Tibial nerve (tissue), 4 donors: ENCODE results near the gene ABCA13. TPM values are rescaled to one million over a fixed set of nuclear protein-coding genes. Genes with fewer than 3 reads are reported as not detected.

Source experiments
- DNase-seq, 2 donors: peaks; one replicate each; pipeline ENCODE4 v3.0.0-alpha.2; 2019; ENCODE audit warnings: low spot score in 2 of 2
- H3K27ac ChIP-seq, 4 donors: fragments of 200-600 bp; sonication (generic) in 3 of 4; one replicate each; pipeline ENCODE4 v1.5.1; 2017 to 2019; ENCODE audit warnings: mild to moderate bottlenecking in 1 of 4
- H3K27me3 ChIP-seq, 2 donors: fragments of 200-600 bp; sonication (generic) in 1 of 2; one replicate each; pipeline versions ENCODE4 v1.5.1 to v1.6.0; 2017 to 2019
- H3K36me3 ChIP-seq, 3 donors: fragments of 200-600 bp; sonication (generic); one replicate each; pipeline ENCODE4 v1.5.1; 2018 to 2019
- H3K4me1 ChIP-seq, 4 donors: fragments of 200-600 bp; sonication (generic) in 3 of 4; one replicate each; pipeline ENCODE4 v1.5.1; 2017 to 2019
- H3K4me3 ChIP-seq, 4 donors: fragments of 200-600 bp; sonication (generic) in 3 of 4; one replicate each; pipeline ENCODE4 v1.5.1; 2017 to 2019; ENCODE audit warnings: mild to moderate bottlenecking in 1 of 4, moderate library complexity in 1 of 4
- H3K9me3 ChIP-seq, 4 donors: fragments of 200-600 bp; sonication (generic) in 3 of 4; one replicate each; pipeline ENCODE4 v1.5.1; 2017 to 2019
- EP300 ChIP-seq, 2 donors: sonication (generic); formaldehyde crosslinking; IDR thresholded peaks; one replicate each; pipeline ENCODE4 v1.6.1; 2017; ENCODE audit warnings: antibody characterized with exemption in 2 of 2, mild to moderate bottlenecking in 1 of 2
- POLR2A ChIP-seq, 2 donors: fragments of 450-650 bp; IDR thresholded peaks; one replicate each; pipeline ENCODE4 v1.6.1; 2017; ENCODE audit warnings: antibody characterized with exemption in 2 of 2, mild to moderate bottlenecking in 2 of 2, moderate library complexity in 2 of 2
- WGBS, 2 donors: methylation state at CpG; one replicate each; pipeline ENCODE4 v1.1.5; 2018; 5-methylcytosine and 5-hydroxymethylcytosine counted together
- total RNA-seq, 4 donors: library from RNA; depleted of rRNA; stranded (reverse); fragments of >200 nt; gene quantifications; one replicate each; pipeline ENCODE4 v1.1.0, GENCODE V29; 2016
- TF ChIP-seq, protein P1 (sequence below), 5 experiments: fragments of 200-600 bp in 3 of 5; fragments of 450-650 bp in 2 of 5; sonication (generic) in 3 of 5; IDR thresholded peaks; one replicate each; pipeline ENCODE4 v1.5.1; 2016 to 2019; ENCODE audit warnings: antibody characterized with exemption in 5 of 5, mild to moderate bottlenecking in 3 of 5, moderate library complexity in 2 of 5

The ABCA13 gene
- total RNA-seq, 4 donors from 2014 or later, result 0.90 to 4.6 (median 3.6) TPM

DNA sequence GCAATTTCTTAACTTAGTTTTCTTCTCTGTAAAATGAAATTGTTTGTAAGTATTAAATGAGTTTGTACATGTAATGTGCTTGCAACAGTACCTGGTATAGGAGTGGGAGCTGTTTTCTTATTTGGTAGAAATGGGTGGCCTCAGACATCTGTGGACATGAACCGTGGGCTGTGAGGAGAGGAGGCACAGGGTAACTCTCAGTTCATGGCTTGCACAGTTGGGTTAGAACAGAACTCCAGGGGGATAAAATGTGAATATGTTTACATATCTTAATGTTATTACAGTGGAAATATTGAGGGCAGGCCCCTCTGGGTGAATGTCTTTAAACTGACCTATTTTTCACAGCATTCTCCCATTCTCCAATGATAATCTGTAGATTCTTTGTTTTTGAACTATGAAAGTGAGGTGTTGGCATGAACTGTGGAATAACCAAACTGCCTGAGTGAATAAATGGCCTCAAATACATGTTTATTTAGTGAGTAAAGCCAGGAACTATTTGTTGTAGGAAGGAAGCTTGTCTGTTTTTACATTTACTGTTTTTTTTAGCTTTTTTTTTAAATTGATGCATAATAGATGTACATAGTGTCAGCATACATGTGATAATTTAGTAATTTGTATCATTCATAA lies 2.6 kb downstream of the ABCA13 start:
- Histone ChIP-seq H3K27me3 (no peaks in the 10 kb centered on the region), H3K27ac (no peak overlapping the region), H3K4me1 (no peaks in the 10 kb centered on the region), H3K4me3 (no peak overlapping the region), H3K9me3 (no peaks in the 10 kb centered on the region), H3K36me3 (no peaks in the 10 kb centered on the region)
- whole genome bisulfite sequencing, 2 donors, result 52 to 64% methylated on average over 1 of the region's 1 CpG
- DNase-seq, result no peak
- TF ChIP-seq EP300 (IDR thresholded peaks at IDR 0.05) (no peak), POLR2A (IDR thresholded peaks at IDR 0.05) (no peak)
- TF ChIP-seq, protein P1, sequence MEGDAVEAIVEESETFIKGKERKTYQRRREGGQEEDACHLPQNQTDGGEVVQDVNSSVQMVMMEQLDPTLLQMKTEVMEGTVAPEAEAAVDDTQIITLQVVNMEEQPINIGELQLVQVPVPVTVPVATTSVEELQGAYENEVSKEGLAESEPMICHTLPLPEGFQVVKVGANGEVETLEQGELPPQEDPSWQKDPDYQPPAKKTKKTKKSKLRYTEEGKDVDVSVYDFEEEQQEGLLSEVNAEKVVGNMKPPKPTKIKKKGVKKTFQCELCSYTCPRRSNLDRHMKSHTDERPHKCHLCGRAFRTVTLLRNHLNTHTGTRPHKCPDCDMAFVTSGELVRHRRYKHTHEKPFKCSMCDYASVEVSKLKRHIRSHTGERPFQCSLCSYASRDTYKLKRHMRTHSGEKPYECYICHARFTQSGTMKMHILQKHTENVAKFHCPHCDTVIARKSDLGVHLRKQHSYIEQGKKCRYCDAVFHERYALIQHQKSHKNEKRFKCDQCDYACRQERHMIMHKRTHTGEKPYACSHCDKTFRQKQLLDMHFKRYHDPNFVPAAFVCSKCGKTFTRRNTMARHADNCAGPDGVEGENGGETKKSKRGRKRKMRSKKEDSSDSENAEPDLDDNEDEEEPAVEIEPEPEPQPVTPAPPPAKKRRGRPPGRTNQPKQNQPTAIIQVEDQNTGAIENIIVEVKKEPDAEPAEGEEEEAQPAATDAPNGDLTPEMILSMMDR (IDR thresholded peaks at IDR 0.05), result no peak

DNA sequence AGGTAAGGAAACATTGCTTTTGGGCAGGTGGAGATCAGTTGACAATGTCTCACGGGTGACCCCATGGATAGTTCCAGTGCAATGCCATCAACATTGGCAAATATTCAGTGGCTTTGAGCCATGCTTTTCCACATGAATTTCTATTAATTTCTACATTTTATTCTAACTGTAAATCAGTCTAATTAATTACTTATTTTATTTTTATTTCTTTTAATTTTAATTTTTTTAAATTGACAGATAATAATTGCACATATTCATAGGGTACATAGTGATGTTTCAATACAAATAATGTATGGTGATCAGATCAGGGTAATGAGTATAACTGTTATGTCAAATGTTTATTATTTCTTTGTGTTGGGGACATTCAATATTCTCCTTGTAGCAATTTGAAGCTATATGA lies 3.8 kb downstream of the ABCA13 start:
- H3K36me3 ChIP-seq, result no peaks in the 10 kb centered on the region
- H3K4me1 ChIP-seq, result no peaks in the 10 kb centered on the region
- no peak overlapping the region for H3K4me3 ChIP-seq
- 86 to 89% methylated on average over 1 of the region's 1 CpG for WGBS, 2 donors
- no peak for DNase-seq
- no peaks in the 10 kb centered on the region for H3K9me3 ChIP-seq
- TF ChIP-seq EP300 (IDR thresholded peaks at IDR 0.05) (no peak), POLR2A (IDR thresholded peaks at IDR 0.05) (no peak)
- TF ChIP-seq, protein P1 (IDR thresholded peaks at IDR 0.05), result no peak
- no peaks in the 10 kb centered on the region for H3K27me3 ChIP-seq
- H3K27ac ChIP-seq, result no peak overlapping the region

DNA sequence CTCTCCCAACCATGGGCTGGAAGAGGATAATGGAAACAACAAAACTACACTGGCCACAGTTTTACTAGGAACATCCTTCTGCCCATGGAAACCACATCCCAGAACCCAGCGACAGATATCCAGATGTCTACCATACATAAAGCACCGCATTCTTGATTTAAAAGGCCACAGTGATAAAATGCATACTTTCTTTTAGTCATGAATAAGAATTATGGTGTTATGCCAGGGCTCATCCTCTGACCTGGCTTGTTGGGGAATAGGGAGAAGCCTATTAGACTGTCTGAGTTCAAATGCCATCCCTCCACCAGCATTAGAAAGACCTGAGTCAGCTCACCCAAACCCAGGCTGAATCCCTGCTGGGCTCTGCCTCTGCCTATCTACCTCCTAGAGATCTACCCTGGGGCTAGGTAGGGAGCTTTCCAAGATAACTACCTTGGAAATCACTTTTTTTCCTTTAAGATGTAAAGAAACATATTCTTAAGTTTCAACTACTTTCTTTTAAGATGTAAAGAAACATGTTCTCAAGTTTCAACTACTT lies 5.2 kb downstream of the ABCA13 start:
- WGBS, 2 donors, result 84 to 91% methylated on average over 2 of the region's 2 CpGs
- H3K9me3 ChIP-seq, result no peaks in the 10 kb centered on the region
- no peaks in the 10 kb centered on the region for H3K36me3 ChIP-seq

DNA sequence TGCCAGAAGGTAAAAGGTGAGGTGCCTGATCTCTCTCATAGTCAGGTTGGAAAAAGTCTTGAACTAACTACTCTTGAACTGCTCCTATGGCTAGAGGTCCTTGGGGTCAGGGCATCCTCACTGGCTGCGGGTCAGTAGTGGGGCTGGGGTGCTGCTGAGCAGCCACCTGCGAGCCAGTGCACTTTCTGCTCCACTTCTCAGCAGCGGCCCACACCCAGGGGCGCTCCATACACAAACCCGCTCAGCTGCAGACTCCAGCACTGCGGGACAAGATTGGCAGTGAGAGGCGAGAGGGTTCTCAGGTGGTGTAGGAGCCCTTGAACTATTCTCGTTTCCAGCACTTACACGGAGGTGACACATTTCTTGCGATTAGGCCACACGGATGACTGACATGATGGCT lies 6.0 kb downstream of the ABCA13 start:
- no peaks in the 10 kb centered on the region for H3K4me1 ChIP-seq
- TF ChIP-seq POLR2A (IDR thresholded peaks at IDR 0.05), result no peak
- no peak for TF ChIP-seq EP300 (IDR thresholded peaks at IDR 0.05)
- TF ChIP-seq, protein P1 (IDR thresholded peaks at IDR 0.05), result no peak
- H3K36me3 ChIP-seq, result no peaks in the 10 kb centered on the region
- no peaks in the 10 kb centered on the region for H3K9me3 ChIP-seq
- H3K27me3 ChIP-seq, result no peaks in the 10 kb centered on the region
- no peak overlapping the region for H3K27ac ChIP-seq
- WGBS, 2 donors, result 92 to 93% methylated on average over 11 of the region's 11 CpGs
- H3K4me3 ChIP-seq, result no peak overlapping the region
- no peak for DNase-seq

More for the DNA sequence above, 5.2 kb downstream of the ABCA13 start:
- no peak for DNase-seq
- no peaks in the 10 kb centered on the region for H3K27me3 ChIP-seq
- no peaks in the 10 kb centered on the region for H3K4me1 ChIP-seq
- no peak overlapping the region for H3K27ac ChIP-seq
- no peak overlapping the region for H3K4me3 ChIP-seq
- TF ChIP-seq, protein P1 (IDR thresholded peaks at IDR 0.05), result no peak
- TF ChIP-seq POLR2A (IDR thresholded peaks at IDR 0.05) (no peak), EP300 (IDR thresholded peaks at IDR 0.05) (no peak)

DNA sequence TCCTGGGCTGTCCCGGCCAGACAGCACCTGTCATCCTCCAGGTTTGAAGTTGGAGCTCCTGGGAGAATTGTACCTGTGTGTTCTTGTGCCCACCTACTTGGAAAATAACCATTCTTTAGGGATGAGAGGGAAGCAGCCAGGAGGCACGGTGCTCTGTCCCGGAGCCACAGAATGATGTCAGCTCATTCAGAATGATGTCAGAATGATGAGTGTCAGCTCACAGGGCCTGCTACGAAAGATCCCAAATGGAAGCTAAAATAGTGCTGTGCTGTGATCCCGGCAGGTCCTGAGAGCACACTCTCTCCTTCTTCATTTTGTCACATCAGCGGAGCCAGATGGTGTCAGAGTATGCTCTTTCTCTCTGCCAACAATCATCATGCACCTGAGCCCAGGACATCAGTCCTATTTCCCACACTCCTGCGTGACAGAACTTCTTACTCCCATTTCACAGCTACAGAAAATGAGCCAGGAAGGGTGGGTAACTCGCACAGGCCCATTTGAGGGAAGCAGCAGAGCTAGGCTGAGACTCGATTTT lies 8.3 kb downstream of the ABCA13 start:
- H3K9me3 ChIP-seq, result no peaks in the 10 kb centered on the region
- no peak overlapping the region for H3K27ac ChIP-seq
- H3K4me1 ChIP-seq, result no peaks in the 10 kb centered on the region
- 86 to 88% methylated on average over 9 of the region's 9 CpGs for WGBS, 2 donors
- DNase-seq, result no peak
- TF ChIP-seq POLR2A (IDR thresholded peaks at IDR 0.05) (no peak), EP300 (IDR thresholded peaks at IDR 0.05) (no peak)
- TF ChIP-seq, protein P1 (IDR thresholded peaks at IDR 0.05), result no peak
- H3K4me3 ChIP-seq, result no peak overlapping the region
- no peaks in the 10 kb centered on the region for H3K27me3 ChIP-seq
- H3K36me3 ChIP-seq, result no peaks in the 10 kb centered on the region
